Measurements from ENCODE around the gene FRAT1.
"Not testable (repeated sequence)": the region's sequence is repeated elsewhere in the genome, so short reads cannot be mapped to it uniquely, and the experiment has no call there.

Gene FRAT1

DNA sequence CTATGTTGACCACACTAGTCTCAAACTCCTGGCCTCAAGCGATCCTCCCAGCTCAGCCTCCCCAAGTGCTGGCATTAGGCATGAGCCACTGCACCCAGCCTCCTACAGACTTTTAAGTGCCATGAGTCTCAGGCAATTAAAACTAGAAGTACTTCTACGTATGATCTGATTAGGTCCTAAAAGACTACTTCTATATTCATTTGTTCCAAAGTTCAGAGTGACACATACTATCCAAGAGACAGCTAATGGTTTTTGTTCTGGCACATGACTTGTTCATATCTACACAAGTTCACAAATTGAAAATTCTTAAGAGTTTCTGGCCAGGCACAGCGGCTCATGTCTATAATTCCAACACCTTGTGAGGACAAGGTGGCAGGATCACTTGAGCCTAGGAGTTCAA lies 38.3 kb upstream of the FRAT1 start:
- TF ChIP-seq ZNF776 (tag by site-specific recombination; IDR thresholded peaks at IDR 0.05; ENCODE audit: borderline replicate concordance) = no peak
- TF ChIP-seq, protein P1, sequence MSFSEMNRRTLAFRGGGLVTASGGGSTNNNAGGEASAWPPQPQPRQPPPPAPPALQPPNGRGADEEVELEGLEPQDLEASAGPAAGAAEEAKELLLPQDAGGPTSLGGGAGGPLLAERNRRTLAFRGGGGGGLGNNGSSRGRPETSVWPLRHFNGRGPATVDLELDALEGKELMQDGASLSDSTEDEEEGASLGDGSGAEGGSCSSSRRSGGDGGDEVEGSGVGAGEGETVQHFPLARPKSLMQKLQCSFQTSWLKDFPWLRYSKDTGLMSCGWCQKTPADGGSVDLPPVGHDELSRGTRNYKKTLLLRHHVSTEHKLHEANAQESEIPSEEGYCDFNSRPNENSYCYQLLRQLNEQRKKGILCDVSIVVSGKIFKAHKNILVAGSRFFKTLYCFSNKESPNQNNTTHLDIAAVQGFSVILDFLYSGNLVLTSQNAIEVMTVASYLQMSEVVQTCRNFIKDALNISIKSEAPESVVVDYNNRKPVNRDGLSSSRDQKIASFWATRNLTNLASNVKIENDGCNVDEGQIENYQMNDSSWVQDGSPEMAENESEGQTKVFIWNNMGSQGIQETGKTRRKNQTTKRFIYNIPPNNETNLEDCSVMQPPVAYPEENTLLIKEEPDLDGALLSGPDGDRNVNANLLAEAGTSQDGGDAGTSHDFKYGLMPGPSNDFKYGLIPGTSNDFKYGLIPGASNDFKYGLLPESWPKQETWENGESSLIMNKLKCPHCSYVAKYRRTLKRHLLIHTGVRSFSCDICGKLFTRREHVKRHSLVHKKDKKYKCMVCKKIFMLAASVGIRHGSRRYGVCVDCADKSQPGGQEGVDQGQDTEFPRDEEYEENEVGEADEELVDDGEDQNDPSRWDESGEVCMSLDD (tag by site-specific recombination; IDR thresholded peaks at IDR 0.05) = no peak
- no peak for TF ChIP-seq ZNF521 (tag by site-specific recombination; IDR thresholded peaks at IDR 0.05)
- TF ChIP-seq, protein P2, sequence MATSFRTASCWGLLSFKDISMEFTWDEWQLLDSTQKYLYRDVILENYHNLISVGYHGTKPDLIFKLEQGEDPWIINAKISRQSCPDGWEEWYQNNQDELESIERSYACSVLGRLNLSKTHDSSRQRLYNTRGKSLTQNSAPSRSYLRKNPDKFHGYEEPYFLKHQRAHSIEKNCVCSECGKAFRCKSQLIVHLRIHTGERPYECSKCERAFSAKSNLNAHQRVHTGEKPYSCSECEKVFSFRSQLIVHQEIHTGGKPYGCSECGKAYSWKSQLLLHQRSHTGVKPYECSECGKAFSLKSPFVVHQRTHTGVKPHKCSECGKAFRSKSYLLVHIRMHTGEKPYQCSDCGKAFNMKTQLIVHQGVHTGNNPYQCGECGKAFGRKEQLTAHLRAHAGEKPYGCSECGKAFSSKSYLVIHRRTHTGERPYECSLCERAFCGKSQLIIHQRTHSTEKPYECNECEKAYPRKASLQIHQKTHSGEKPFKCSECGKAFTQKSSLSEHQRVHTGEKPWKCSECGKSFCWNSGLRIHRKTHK (tag by site-specific recombination; IDR thresholded peaks at IDR 0.05) = no peak
- TF ChIP-seq IKZF3 (tag by site-specific recombination; IDR thresholded peaks at IDR 0.05) = no peak
- TF ChIP-seq, protein P3, sequence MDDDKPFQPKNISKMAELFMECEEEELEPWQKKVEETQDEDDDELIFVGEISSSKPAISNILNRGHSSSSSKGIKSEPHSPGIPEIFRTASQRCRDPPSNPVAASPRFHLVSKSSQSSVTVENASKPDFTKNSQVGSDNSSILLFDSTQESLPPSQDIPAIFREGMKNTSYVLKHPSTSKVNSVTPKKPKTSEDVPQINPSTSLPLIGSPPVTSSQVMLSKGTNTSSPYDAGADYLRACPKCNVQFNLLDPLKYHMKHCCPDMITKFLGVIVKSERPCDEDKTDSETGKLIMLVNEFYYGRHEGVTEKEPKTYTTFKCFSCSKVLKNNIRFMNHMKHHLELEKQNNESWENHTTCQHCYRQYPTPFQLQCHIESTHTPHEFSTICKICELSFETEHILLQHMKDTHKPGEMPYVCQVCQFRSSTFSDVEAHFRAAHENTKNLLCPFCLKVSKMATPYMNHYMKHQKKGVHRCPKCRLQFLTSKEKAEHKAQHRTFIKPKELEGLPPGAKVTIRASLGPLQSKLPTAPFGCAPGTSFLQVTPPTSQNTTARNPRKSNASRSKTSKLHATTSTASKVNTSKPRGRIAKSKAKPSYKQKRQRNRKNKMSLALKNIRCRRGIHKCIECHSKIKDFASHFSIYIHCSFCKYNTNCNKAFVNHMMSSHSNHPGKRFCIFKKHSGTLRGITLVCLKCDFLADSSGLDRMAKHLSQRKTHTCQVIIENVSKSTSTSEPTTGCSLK (tag by site-specific recombination; IDR thresholded peaks at IDR 0.05) = no peak
- no peak for TF ChIP-seq BCL11A (tag by site-specific recombination; IDR thresholded peaks at IDR 0.05; ENCODE audit: low read depth)
- TF ChIP-seq ZNF311 (tag by site-specific recombination; IDR thresholded peaks at IDR 0.05; ENCODE audit: borderline replicate concordance) = no peak
- TF ChIP-seq, protein P4, sequence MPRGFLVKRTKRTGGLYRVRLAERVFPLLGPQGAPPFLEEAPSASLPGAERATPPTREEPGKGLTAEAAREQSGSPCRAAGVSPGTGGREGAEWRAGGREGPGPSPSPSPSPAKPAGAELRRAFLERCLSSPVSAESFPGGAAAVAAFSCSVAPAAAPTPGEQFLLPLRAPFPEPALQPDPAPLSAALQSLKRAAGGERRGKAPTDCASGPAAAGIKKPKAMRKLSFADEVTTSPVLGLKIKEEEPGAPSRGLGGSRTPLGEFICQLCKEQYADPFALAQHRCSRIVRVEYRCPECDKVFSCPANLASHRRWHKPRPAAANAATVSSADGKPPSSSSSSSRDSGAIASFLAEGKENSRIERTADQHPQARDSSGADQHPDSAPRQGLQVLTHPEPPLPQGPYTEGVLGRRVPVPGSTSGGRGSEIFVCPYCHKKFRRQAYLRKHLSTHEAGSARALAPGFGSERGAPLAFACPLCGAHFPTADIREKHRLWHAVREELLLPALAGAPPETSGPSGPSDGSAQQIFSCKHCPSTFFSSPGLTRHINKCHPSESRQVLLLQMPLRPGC (tag by site-specific recombination; IDR thresholded peaks at IDR 0.05) = no peak
- TF ChIP-seq GLI4 (tag by site-specific recombination; IDR thresholded peaks at IDR 0.05) = no peak
- no peak for TF ChIP-seq KLF8 (tag by site-specific recombination; IDR thresholded peaks at IDR 0.05)
- no peak for TF ChIP-seq ZNF830 (tag by site-specific recombination; IDR thresholded peaks at IDR 0.05; ENCODE audit: low read depth)
- TF ChIP-seq ZNF660 (tag by site-specific recombination; IDR thresholded peaks at IDR 0.05) = no peak
- no peak for TF ChIP-seq ZNF391 (tag by site-specific recombination; IDR thresholded peaks at IDR 0.05; ENCODE audit: borderline replicate concordance, low read depth)
- TF ChIP-seq ZNF548 (tag by site-specific recombination; IDR thresholded peaks at IDR 0.05) = no peak
- no peak for TF ChIP-seq ZNF600 (tag by site-specific recombination; IDR thresholded peaks at IDR 0.05)
- no peak for TF ChIP-seq TCF7L2 (IDR thresholded peaks at IDR 0.05; ENCODE audit: borderline replicate concordance, low read depth, low read length)
- TF ChIP-seq ZNF423 (tag by site-specific recombination; IDR thresholded peaks at IDR 0.05) = no peak
- TF ChIP-seq, protein P5, sequence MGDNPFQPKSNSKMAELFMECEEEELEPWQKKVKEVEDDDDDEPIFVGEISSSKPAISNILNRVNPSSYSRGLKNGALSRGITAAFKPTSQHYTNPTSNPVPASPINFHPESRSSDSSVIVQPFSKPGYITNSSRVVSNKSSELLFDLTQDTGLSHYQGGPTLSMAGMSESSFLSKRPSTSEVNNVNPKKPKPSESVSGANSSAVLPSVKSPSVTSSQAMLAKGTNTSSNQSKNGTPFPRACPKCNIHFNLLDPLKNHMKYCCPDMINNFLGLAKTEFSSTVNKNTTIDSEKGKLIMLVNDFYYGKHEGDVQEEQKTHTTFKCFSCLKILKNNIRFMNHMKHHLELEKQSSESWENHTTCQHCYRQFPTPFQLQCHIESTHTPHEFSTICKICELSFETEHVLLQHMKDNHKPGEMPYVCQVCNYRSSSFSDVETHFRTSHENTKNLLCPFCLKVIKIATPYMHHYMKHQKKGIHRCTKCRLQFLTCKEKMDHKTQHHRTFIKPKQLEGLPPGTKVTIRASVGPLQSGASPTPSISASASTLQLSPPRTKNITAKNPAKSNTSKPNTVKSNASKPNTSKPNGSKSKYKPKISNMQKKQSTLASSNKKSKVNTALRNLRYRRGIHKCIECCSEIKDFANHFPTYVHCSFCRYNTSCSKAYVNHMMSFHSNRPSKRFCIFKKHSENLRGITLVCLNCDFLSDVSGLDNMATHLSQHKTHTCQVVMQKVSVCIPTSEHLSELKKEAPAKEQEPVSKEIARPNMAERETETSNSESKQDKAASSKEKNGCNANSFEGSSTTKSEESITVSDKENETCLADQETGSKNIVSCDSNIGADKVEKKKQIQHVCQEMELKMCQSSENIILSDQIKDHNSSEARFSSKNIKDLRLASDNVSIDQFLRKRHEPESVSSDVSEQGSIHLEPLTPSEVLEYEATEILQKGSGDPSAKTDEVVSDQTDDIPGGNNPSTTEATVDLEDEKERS (tag by site-specific recombination; IDR thresholded peaks at IDR 0.05) = no peak
- TF ChIP-seq, protein P6, sequence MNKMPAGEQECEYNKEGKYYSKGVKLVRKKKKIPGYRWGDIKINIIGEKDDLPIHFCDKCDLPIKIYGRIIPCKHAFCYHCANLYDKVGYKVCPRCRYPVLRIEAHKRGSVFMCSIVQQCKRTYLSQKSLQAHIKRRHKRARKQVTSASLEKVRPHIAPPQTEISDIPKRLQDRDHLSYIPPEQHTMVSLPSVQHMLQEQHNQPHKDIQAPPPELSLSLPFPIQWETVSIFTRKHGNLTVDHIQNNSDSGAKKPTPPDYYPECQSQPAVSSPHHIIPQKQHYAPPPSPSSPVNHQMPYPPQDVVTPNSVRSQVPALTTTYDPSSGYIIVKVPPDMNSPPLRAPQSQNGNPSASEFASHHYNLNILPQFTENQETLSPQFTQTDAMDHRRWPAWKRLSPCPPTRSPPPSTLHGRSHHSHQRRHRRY (tag by site-specific recombination; IDR thresholded peaks at IDR 0.05) = no peak
- POLR2A ChIA-PET = no interaction called here
- Histone ChIP-seq H3K4me3 (ENCODE audit: low read depth, low read length) (no peak overlapping the region), H3K27ac (ENCODE audit: extremely low read depth, low read depth, low read length) (no peak overlapping the region), H3K36me3 (ENCODE audit: control insufficient read depth in 2 of 2, insufficient read depth in 1 of 2, low read length in 2 of 2) (no peaks in the 10 kb centered on the region), H3K9me3 (ENCODE audit: control insufficient read depth, insufficient read depth, low read depth, low read length) (no peaks in the 10 kb centered on the region), H3K4me1 (ENCODE audit: control insufficient read depth, insufficient read depth, low read length) (peaks cover 5% of the 10 kb centered on the region; the same call in 1 of the 2 replicates)
- CTCF ChIA-PET = no interaction called here

DNA sequence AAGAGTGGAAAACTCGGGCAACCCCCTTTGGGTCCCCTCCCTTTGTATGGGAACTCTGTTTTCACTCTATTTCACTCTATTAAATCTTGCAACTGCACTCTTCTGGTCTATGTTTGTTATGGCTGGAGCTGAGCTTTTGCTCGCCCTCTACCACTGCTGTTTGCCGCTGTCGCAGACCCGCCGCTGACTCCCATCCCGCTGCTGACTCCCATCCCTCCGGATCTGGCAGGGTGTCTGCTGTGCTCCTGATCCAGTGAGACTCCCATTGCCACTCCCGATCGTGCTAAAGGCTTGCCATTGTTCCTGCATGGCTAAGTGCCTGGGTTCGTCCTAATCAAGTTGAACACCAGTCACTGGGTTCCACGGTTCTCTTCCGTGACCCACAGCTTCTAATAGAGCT lies 29.0 kb upstream of the FRAT1 start:
- H3K27ac ChIP-seq (ENCODE audit: extremely low read depth, low read depth, low read length); H3K9me3 ChIP-seq (ENCODE audit: control insufficient read depth, insufficient read depth, low read depth, low read length); H3K4me3 ChIP-seq (ENCODE audit: low read depth, low read length); POLR2A ChIA-PET; H3K4me1 ChIP-seq (ENCODE audit: control insufficient read depth, insufficient read depth, low read length): not testable (repeated sequence)
- H3K36me3 ChIP-seq (ENCODE audit: control insufficient read depth in 2 of 2, insufficient read depth in 1 of 2, low read length in 2 of 2) = peaks cover 0 to 11% of the 10 kb centered on the region in 2 experiments; a peak in 1 of 3 replicates
- CTCF ChIA-PET = interaction anchor here (0.6 to 3.6 kb wide), 2 partner anchors 12 to 37 kb away, joined by 4 to 18 read pairs; no protein-coding TSS in a partner anchor
